Stomach (tissue), 8 donors: Measurements from ENCODE around the gene SEPTIN5. TPM values are rescaled to one million over a fixed set of nuclear protein-coding genes. Genes with fewer than 3 reads are reported as not detected.

Source experiments
- polyA plus RNA-seq, 3 donors: library from polyadenylated mRNA; stranded (reverse); fragments of 200-250 nt; gene quantifications; one replicate each; pipeline ENCODE4 v1.2.3, GENCODE V29; 2013
- total RNA-seq, 5 donors: library from RNA; depleted of rRNA; stranded (reverse); fragments of >200 nt; gene quantifications; one replicate each; pipeline versions ENCODE4 v1.1.0 to v1.2.3, GENCODE V29; 2014 to 2016
- donor health status: healthy with polysubstance abuse.
- donor health status: Bipolar disorder and iron deficiency.
- donor health status: healthy.

SEPTIN5 gene
- total and polyA plus RNA-seq, 8 donors, result 1.2 to 38.8 (median 12.5) TPM

Other genes starting within 250 kb of the SEPTIN5 start
- 10 to 100 TPM in 4 of 5 donors, 1 to 10 TPM in 1; 3.8 to 78.6 (median 36.4) TPM for gene UFD1, start 235.3 kb upstream of the SEPTIN5 start, total RNA-seq
- gene UFD1, start 235.3 kb upstream of the SEPTIN5 start, polyA plus RNA-seq, result 10 to 100 TPM; 63.4 to 86.6 (median 64.9) TPM
- gene CDC45, start 234.6 kb upstream of the SEPTIN5 start, total RNA-seq, result 10 to 100 TPM in 1 of 5 donors, 1 to 10 TPM in 3, not detected in 1; 1.2 to 44.2 (median 4.9) TPM
- 1 to 10 TPM; 2.3 to 7.8 (median 5.4) TPM for gene CDC45, start 234.6 kb upstream of the SEPTIN5 start, polyA plus RNA-seq
- gene CLDN5, start 190.1 kb upstream of the SEPTIN5 start, total RNA-seq, result 10 to 100 TPM; 36.5 to 67.7 (median 58.8) TPM
- 10 to 100 TPM; 13.1 to 40.2 (median 24.0) TPM for gene CLDN5, start 190.1 kb upstream of the SEPTIN5 start, polyA plus RNA-seq
- gene GP1BB, start 9.0 kb downstream of the SEPTIN5 start, total RNA-seq, result 10 to 100 TPM in 1 of 5 donors, 1 to 10 TPM in 2, not detected in 2; 2.4 to 27.8 (median 9.3) TPM
- gene GP1BB, start 9.0 kb downstream of the SEPTIN5 start, polyA plus RNA-seq, result 10 to 100 TPM in 1 of 3 donors, 1 to 10 TPM in 2; 5.5 to 12.4 (median 8.0) TPM
- gene TBX1, start 46.3 kb downstream of the SEPTIN5 start, total RNA-seq, result under 1 TPM in 2 of 5 donors, not detected in 3; 0.43 to 0.73 TPM
- 1 to 10 TPM in 1 of 3 donors, under 1 TPM in 1, not detected in 1; 0.62 to 1.1 TPM for gene TBX1, start 46.3 kb downstream of the SEPTIN5 start, polyA plus RNA-seq
- gene GNB1L, start 140.4 kb downstream of the SEPTIN5 start, total RNA-seq, result 1 to 10 TPM in 2 of 5 donors, under 1 TPM in 2, not detected in 1; 0.29 to 4.1 (median 1.7) TPM
- gene GNB1L, start 140.4 kb downstream of the SEPTIN5 start, polyA plus RNA-seq, result 1 to 10 TPM; 1.8 to 6.8 (median 3.2) TPM
- 10 to 100 TPM in 2 of 5 donors, 1 to 10 TPM in 3; 1.7 to 28.1 (median 8.7) TPM for gene RTL10, start 140.4 kb downstream of the SEPTIN5 start, total RNA-seq
- 10 to 100 TPM in 1 of 3 donors, 1 to 10 TPM in 2; 5.2 to 12.1 (median 5.8) TPM for gene RTL10, start 140.4 kb downstream of the SEPTIN5 start, polyA plus RNA-seq
- gene COMT, start 227.3 kb downstream of the SEPTIN5 start, total RNA-seq, result 100 to 1,000 TPM in 2 of 5 donors, 10 to 100 TPM in 3; 25.1 to 137 (median 87.9) TPM
- gene COMT, start 227.3 kb downstream of the SEPTIN5 start, polyA plus RNA-seq, result 100 to 1,000 TPM; 103 to 174 (median 103) TPM
- 10 to 100 TPM in 4 of 5 donors, 1 to 10 TPM in 1; 6.4 to 59.4 (median 25.3) TPM for gene TXNRD2, start 227.3 kb downstream of the SEPTIN5 start, total RNA-seq
- gene TXNRD2, start 227.3 kb downstream of the SEPTIN5 start, polyA plus RNA-seq, result 10 to 100 TPM; 35.1 to 69.5 (median 57.7) TPM